Measurements from ENCODE around the gene APEH. TPM values are rescaled to one million over a fixed set of nuclear protein-coding genes. Genes with fewer than 3 reads are reported as not detected.

The APEH gene
- total and polyA plus RNA-seq, 2 of the 4 experiments (the other 2 are of a cell fraction) = 89.2 to 142 TPM

GRCh38 chr3:49650177-49650576 is 24.0 kb upstream of the APEH start:
- H3K4me3 ChIP-seq (ENCODE audit: insufficient read depth, low read depth, low read length) = no peak overlapping the region
- H3K23ac ChIP-seq (ENCODE audit: low read depth, low read length) = no peak overlapping the region
- peaks cover 3% of the 10 kb centered on the region; the same call in 1 of the 2 replicates for H3K9me1 ChIP-seq (ENCODE audit: insufficient read depth, low read length)
- no CpG with 5 or more reads among the region's 1 CpG for WGBS, 2 experiments (ENCODE audit: extremely low coverage in 2 of 2, insufficient read length in 1 of 2)
- H3K79me1 ChIP-seq (ENCODE audit: low read depth in 1 of 2, low read length in 2 of 2) = no peaks in the 10 kb centered on the region
- H3K14ac ChIP-seq (replicated peaks; ENCODE audit: low read depth, low read length) = no peak overlapping the region
- H2BK20ac ChIP-seq (ENCODE audit: low read depth, low read length) = no peak overlapping the region
- no peak overlapping the region for H2AK9ac ChIP-seq (replicated peaks; ENCODE audit: low read depth, low read length, poor library complexity)
- H3K9me3 ChIP-seq (ENCODE audit: control insufficient read depth, insufficient read depth, low read length) = no peaks in the 10 kb centered on the region
- no peak overlapping the region for H2BK5ac ChIP-seq (ENCODE audit: low read depth, low read length, poor library complexity, severe bottlenecking)
- no peaks in the 10 kb centered on the region for H3K36me3 ChIP-seq (ENCODE audit: control insufficient read depth, insufficient read depth, low read length)
- POLR2A ChIA-PET (ENCODE audit: unreplicated experiment) = no interaction called here
- DNase-seq = no peak
- CTCF ChIA-PET = no interaction called here
- H4K91ac ChIP-seq (ENCODE audit: insufficient read depth, low read depth, low read length) = no peak overlapping the region
- H3K27ac ChIP-seq (ENCODE audit: insufficient read depth, low read length) = no peak overlapping the region
- intact Hi-C loops (cut with micrococcal nuclease) = no loop called here
- dilution Hi-C loops (cut with HindIII; ENCODE audit: low sequenced_read_pairs, unreplicated experiment) = no loop called here
- no peak overlapping the region for H2BK15ac ChIP-seq (ENCODE audit: low read depth, low read length)
- H3K4ac ChIP-seq (ENCODE audit: low read depth, low read length) = no peak overlapping the region
- H2BK120ac ChIP-seq (ENCODE audit: low read depth, low read length) = no peak overlapping the region
- ATAC-seq (ENCODE audit: low read depth) = no peak
- no peak overlapping the region for H3K18ac ChIP-seq (ENCODE audit: low read depth, low read length)
- H3K27me3 ChIP-seq (ENCODE audit: control insufficient read depth, insufficient read depth, low read length) = peaks cover 25% of the 10 kb centered on the region
- H4K8ac ChIP-seq (ENCODE audit: low read depth in 2 of 2, low read length in 2 of 2) = no peak overlapping the region
- no peak overlapping the region for H3K9ac ChIP-seq (ENCODE audit: low read depth, low read length)
- no peak for TF ChIP-seq MAZ (IDR thresholded peaks at IDR 0.05; ENCODE audit: borderline replicate concordance, low read depth, low read length)
- TF ChIP-seq NFE2L2 (IDR thresholded peaks at IDR 0.05; ENCODE audit: low read depth, low read length) = no peak
- TF ChIP-seq SMC3 (IDR thresholded peaks at IDR 0.05; ENCODE audit: low read depth, low read length) = no peak
- TF ChIP-seq RAD21 (IDR thresholded peaks at IDR 0.05; ENCODE audit: low read length) = no peak
- no peak for TF ChIP-seq CTCF (conservative IDR thresholded peaks at IDR 0.05; ENCODE audit: low read depth, low read length)
- no peak for TF ChIP-seq RCOR1 (IDR thresholded peaks at IDR 0.05; ENCODE audit: insufficient replicate concordance, low read length)
- TF ChIP-seq RFX5 (IDR thresholded peaks at IDR 0.05; ENCODE audit: low read depth, low read length) = no peak
- TF ChIP-seq USF2 (IDR thresholded peaks at IDR 0.05; ENCODE audit: low read depth, low read length) = no peak
- H2AK5ac ChIP-seq (ENCODE audit: low read depth, low read length) = no peak overlapping the region
- no peak overlapping the region for H3K56ac ChIP-seq (ENCODE audit: extremely low read depth, insufficient read depth, low read length)
- no peaks in the 10 kb centered on the region for H4K20me1 ChIP-seq (ENCODE audit: insufficient read depth, low read length)
- H3K4me2 ChIP-seq (ENCODE audit: low read depth, low read length) = no peak overlapping the region
- in situ Hi-C loops (cut with MboI; ENCODE audit: low sequenced_read_pairs) = no loop called here
- H4K5ac ChIP-seq (ENCODE audit: low read depth, low read length) = no peak overlapping the region
- H2AFZ ChIP-seq (replicated peaks; ENCODE audit: low read length, poor library complexity) = no peak overlapping the region
- H3K4me1 ChIP-seq (ENCODE audit: control insufficient read depth, insufficient read depth, low read length) = no peaks in the 10 kb centered on the region
- no TSS peak for BruUV-seq (replicated peaks)
